ENCODE measurements around the gene MTHFSD.

MTHFSD gene

DNA sequence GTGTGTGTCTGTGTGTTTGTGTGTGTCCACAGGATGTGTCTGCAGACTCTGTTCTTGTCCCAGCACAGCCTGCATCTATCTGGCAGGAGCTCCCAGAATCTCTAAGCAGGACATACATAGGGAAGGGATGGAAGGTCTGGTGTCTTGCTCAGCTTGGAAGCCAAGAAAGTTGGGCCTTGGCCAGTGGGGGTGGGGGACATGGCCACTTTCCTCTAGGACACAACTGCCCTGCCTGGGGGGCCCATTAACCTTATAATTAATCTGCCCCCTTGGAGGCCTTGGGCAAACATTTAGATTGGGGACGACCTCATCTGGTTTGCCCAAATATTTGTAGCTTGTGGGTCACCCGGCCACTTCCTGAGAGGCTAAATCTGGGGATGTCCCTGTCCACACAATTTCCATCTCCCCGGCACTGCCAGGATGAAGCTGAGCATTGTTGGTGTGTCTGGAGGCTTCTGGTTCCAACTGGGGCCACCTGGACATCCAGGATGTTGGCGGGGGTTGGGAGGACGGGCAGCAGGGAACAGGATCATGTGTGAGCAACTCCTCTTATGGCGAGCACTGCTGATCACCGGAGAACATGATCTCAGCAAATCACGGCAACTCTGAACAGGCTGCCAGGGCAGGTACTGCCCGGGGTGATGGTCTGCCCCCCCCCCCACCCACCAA is 61.9 kb downstream of the MTHFSD start:
- no peak overlapping the region for H3K4me3 ChIP-seq (ENCODE audit: low read depth, low read length)

DNA sequence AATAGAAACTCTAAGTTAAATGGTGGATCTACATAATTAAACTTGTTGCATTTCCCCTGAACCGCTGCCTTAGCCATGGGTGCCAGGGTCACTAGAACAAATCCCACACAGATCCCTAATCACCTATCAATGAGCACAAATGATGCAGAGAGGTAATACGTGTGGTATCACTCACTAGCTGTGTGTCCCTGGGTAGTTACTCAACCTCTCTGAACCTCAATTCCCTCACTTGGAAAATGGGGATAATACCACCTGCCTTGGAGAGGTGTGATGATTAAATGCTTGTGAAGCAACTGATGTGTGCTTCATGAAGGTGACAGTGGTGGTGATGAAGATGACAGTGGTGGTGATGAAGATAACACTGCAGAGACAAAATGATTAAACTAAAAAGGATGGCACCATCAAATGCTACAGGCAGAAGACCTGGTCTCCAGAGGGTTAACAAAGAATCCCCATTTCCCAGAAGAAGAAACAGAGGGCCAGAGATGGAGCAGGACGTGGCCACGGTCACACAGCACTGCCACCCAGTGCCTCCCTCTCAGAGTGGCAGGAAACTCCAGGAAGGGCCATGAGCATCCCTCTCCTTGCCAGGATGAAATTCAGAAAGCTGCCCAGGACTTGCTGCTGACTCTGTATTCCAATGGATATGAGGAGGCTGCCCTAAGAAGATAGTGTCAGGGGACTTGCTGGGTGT is 62.6 kb downstream of the MTHFSD start:
- H3K4me3 ChIP-seq (ENCODE audit: low read depth, low read length): no peak overlapping the region

DNA sequence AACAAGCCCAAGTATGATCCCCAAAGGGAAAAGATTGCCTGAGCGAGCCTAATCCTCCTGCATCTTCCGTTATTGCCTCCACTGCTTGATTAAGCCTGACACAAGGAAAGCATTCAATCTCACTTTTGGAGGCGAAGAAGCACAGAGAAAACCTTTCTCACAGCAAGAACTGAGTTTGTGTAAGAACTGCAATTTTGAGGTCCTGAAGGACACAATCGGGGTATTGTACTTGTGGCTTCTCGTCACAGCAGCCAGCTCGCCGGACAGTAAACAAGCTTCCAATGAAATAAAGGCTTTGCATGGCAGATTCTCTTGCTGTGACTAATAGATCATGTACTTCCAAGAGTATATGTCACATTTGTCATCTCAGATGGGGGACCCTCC is 63.4 kb downstream of the MTHFSD start:
- no peak overlapping the region for H3K4me3 ChIP-seq (ENCODE audit: low read depth, low read length)

DNA sequence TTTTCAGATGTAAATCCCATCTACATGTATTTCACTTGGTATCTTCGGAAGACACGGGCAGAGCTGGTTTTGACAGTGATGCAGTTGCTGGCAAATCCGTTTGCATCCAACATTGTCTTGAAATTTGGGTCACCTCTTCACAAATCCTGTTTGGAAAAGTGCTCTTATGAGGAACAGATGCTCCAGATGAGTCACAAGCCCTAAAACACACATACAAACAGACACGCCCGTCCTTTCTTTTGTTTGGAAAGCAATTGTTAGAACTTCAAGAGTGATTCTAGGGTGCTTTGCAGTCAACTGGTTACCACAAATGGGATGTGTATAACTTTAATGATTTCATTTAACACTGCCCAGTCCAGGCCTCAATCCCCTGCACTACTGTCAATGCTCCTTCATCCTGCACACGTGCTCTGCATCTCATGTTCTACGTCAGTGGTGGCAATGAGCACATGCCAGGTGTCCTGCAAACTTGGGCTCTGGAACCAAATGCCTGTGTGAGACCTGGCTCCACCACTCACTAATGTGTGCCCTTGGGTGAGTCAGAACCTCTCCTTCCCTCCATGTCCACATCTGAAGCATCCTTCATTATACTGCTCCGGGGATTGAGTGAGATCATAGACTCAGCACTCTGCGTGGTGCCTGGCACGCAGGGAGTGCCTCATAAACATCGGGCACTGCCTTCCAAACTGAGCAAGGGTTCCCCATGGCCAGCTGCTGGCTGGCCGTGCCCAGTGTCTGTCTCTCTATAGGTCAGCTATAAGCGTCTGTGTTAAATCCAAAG is 64.0 kb downstream of the MTHFSD start:
- no peak overlapping the region for H3K4me3 ChIP-seq (ENCODE audit: low read depth, low read length)

DNA sequence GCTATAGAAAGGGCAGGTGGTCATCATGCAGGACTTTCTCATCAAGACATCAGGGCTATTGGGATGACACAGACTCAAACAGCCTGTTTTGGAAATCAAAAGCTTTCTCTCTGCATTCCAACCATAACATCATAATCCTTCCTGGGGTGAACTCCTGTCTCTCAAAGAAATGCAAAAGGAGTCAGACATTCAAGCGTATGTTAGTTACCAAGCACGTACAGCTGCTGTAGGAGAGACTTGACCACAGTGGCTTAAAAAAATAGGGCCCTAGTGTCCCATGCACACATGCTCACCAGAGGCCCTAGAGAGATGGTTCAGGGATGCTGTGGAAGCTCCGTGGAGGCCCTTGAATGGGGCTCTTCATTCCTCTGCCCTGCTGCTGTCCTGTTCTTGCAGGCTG is 69.3 kb downstream of the MTHFSD start:
- H3K4me3 ChIP-seq (ENCODE audit: low read depth, low read length): no peak overlapping the region

DNA sequence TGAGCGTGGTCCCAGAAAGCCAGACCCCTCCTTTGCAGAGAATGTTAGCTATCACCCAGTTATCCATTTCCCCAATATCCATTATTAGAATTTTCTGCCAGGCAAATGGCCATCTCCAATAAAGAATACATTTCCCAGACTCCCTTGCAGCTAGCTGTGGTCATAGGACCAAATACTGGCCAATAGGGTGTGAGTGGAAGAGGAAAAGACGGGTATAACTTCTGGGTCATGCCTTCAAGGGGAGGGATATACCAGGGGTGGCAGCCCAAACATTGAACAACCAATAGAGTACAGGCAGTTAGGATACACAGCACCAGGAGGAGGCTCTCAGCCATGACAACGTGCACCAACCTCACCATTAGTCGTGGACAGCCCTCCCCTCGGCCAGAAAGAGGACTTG is 70.8 kb downstream of the MTHFSD start:
- H3K4me3 ChIP-seq (ENCODE audit: low read depth, low read length): no peak overlapping the region

DNA sequence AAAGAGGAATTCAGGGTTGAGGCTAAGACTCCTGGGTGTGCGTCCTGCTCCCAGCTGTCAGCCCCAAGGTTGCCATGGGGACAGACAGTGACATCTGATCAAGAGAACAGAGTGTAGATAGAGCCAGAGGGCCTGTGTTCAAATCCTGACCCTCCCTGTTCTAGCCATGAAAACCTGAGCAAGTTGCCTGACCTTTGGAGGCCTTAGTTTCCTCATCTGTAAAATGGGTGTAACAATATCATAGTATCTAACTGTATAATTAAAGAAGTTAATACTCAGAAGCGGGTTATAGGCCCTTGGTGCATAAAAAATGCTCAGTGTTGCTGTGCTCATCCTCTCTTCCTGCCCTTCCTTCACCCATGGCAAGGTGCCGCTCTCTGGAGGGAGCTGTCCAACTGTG is 73.4 kb downstream of the MTHFSD start:
- H3K4me3 ChIP-seq (ENCODE audit: low read depth, low read length): no peak overlapping the region

DNA sequence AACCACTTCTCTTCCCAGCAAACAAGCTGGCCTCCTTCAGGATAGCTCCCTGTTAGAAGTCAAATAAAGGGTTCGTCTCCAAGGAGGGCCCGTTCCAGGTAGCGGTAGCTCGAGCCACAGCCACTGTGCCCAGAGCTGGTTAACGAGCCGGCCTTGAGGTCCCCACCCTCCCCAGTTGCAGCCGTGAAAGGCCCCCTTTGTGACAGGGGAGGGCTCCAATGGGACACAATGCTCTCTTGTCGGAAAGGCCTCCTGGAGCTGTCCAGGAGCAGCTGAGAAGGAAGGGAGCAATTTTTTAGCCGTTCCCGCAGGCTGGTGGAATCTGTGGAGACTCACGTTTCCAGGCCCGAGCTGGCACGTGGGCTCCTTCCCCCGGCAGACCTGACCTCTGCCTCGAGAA is 74.6 kb downstream of the MTHFSD start:
- no peak overlapping the region for H3K4me3 ChIP-seq (ENCODE audit: low read depth, low read length)

Data from iPS-11a (cell line).